Stimulated activated naive CD8-positive, alpha-beta T cell treated with anti-CD3 and anti-CD28 coated beads, Interleukin-15, Interleukin-2, amounts not matched to agents 100 ng/mL and 50 ng/mL, for 24 hours (primary cell): Measurements from ENCODE around the gene GZMA.
"Not testable (repeated sequence)": the region's sequence is repeated elsewhere in the genome, so short reads cannot be mapped to it uniquely, and the experiment has no call there.

ENCODE experiments used
- H3K27ac Mint-ChIP-seq: one replicate; pipeline ENCODE4 v1.8.0; 2021; ENCODE audit warnings: mild to moderate bottlenecking, mixed read lengths
- H3K27me3 Mint-ChIP-seq: one replicate; pipeline ENCODE4 v1.8.0; 2021; ENCODE audit warnings: mixed read lengths
- H3K36me3 Mint-ChIP-seq: one replicate; pipeline ENCODE4 v1.8.0; 2021; ENCODE audit warnings: low read depth, mixed read lengths
- H3K4me1 Mint-ChIP-seq: one replicate; pipeline ENCODE4 v1.8.0; 2021; ENCODE audit warnings: low read depth, mixed read lengths
- H3K4me3 Mint-ChIP-seq: one replicate; pipeline ENCODE4 v1.8.0; 2021; ENCODE audit warnings: mild to moderate bottlenecking, mixed read lengths
- H3K9me3 Mint-ChIP-seq: one replicate; pipeline ENCODE4 v1.8.0; 2021; ENCODE audit warnings: mixed read lengths

Gene GZMA

DNA sequence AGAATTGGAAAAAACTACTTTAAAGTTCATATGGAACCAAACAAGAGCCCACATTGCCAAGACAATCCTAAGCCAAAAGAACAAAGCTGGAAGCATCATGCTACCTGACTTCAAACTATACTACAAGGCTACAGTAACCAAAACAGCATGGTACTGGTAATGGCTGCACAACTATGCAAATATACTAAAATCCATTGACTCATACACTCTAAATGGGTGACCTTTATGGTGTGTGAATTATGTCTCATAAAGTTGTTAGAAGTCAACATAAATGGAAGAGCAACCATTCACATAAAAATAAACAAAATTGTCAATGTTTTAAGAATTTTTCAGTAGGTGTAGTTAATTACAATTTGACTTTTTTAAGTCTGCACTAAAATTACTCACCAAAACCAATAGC lies 1.3 kb upstream of the GZMA start:
- Mint-ChIP-seq H3K9me3 (peaks cover 23% of the 10 kb centered on the region), H3K36me3 (peaks cover 20% of the 10 kb centered on the region), H3K4me1 (peaks cover 80% of the 10 kb centered on the region), H3K4me3 (peak overlapping the region; percentile 79)
- not testable (repeated sequence) for H3K27ac Mint-ChIP-seq, H3K27me3 Mint-ChIP-seq

DNA sequence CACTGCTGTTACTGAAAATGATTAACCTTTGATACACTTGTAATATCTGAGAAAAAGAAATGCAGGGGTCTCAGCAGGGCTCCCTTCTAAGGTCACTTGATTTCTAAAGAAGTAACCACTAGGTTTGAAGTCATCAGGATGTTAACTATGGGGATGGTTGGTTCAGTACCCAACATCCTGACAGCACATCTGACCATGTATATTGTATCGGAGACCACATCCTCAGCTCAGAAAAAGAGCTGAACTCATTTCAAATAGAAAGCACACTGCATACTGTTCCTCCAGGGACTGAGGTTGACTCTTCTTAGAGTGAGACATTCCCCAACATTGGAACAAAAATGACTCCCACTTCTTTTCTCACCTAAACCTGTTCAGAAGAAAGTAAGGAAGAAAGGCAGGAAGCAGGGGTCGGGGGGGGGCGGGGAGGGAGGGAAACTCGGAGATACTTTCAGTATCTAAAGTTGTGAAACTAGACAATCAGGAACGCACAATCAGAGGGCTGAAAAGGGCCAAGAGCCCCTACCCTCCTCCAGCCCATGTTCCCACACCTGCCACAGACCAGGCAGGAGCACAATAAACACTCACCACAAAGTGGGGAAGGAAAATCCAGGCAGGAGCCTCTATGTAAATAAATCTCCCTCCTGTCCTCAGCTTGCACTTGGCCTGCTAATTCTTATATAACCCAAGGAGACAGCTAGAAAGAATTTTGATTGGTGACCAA lies 730 bp upstream of the GZMA start:
- Mint-ChIP-seq H3K36me3 (peaks cover 23% of the 10 kb centered on the region), H3K4me1 (peaks cover 78% of the 10 kb centered on the region), H3K4me3 (peak overlapping the region; percentile 79), H3K27ac (peak overlapping the region; percentile 61), H3K9me3 (peaks cover 19% of the 10 kb centered on the region), H3K27me3 (peaks cover 5% of the 10 kb centered on the region)

DNA sequence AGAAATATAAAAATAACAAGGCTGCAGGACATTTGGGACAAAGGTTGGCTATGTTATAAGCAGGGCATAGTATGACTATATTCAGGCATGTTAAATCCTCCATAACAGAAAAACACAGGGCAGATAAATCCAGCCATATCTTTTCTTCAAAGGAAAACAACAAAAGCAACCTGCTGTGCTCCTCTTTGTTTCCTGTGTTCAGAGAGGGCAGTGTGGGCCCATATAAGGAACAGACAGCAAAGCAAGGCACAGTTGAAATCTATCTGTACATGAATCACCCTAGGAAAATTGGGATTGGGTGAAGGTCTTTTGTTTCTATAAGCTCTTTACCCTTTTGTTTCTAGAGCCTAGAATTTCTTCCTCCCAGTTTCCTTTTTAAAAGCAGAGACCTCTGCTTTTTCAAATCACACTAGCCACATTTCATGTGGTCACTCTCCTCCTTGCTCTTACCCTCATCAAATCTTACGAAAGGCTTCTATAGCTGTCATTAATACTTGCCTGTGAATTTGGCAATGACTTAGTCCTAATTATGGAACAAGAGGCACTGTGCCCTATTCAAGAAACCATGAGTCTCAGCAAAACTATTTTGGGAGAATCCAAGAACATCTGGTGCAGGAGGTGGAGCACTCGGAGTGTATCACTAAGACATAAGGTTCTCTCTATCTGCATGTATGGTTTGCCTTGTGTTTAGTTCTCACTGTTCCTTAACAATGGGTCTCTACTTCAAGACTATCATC lies 1.8 kb downstream of the GZMA start:
- Mint-ChIP-seq H3K27me3 (peaks cover 5% of the 10 kb centered on the region), H3K4me3 (peak overlapping the region; percentile 67), H3K36me3 (peaks cover 16% of the 10 kb centered on the region), H3K4me1 (peaks cover 61% of the 10 kb centered on the region), H3K27ac (peak overlapping the region; percentile 37), H3K9me3 (peaks cover 11% of the 10 kb centered on the region)

DNA sequence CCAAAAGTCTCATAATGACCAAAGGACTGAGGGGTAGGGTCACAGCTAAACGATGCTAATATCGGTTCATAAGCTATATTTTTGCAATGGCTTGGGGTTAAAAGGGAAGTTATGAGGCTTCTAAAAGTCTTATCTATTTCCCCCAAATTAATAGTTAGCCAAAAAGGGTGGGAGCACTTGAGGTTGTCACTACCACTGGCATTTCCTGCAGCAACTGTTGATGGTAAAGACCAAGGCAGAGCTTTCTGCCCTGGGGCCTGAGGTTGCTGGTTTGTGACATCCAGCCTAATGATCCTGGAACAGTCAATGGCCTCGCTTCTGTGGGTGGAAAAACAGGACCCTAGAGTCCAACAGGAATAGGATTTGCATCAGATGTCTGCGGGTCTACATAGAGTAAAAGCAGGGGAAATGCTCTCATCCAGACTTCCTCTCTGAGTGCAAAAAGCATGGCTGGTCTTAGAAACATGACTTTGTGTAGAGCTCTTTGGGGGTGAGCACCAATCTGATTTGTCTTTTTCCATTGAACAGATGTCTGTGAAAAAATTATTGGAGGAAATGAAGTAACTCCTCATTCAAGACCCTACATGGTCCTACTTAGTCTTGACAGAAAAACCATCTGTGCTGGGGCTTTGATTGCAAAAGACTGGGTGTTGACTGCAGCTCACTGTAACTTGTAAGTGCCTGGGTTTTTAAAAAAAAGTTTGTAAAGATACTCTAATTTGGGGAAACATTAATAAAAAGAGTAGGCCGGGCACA lies 2.7 kb downstream of the GZMA start:
- H3K9me3 Mint-ChIP-seq, result peaks cover 6% of the 10 kb centered on the region
- peaks cover 12% of the 10 kb centered on the region for H3K36me3 Mint-ChIP-seq
- peaks cover 57% of the 10 kb centered on the region for H3K4me1 Mint-ChIP-seq
- H3K27ac Mint-ChIP-seq, result no peak overlapping the region
- peak overlapping the region; percentile 44 for H3K4me3 Mint-ChIP-seq
- peaks cover 5% of the 10 kb centered on the region for H3K27me3 Mint-ChIP-seq

DNA sequence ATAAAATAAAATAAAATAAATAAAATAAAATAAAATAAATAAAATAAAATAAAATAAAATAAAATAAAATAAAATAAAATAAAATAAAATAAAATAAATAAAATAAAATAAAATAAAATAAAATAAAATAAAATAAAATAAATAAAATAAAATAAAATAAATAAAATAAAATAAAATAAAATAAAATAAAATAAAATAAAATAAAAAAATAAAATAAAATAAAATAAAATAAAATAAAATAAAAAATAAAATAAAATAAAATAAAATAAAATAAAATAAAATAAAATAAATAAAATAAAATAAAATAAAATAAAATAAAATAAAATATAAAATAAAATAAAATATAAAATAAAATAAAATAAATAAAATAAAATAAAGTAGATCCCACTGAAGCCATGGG lies 3.5 kb downstream of the GZMA start:
- not testable (repeated sequence) for H3K36me3 Mint-ChIP-seq, H3K27me3 Mint-ChIP-seq, H3K27ac Mint-ChIP-seq, H3K9me3 Mint-ChIP-seq, H3K4me3 Mint-ChIP-seq
- H3K4me1 Mint-ChIP-seq, result peaks cover 49% of the 10 kb centered on the region

DNA sequence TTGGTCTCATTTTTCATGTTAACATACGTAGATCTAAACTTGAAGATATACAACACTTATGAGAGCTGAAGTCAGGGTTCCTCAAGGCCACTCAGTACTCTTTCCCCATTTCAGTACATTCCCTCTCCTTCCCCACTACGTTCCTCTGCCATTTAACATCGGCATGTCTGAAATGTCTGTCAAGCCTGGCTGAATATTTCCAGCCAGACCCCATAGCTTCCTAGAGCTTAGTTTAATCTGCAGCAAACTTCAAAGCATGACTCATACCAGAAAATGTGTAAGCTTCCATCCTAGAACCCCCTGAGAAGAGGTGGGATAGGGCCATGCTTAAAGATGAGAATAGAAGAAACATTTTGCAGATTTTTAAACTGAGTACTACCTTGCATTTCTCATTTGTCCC lies 6.2 kb downstream of the GZMA start:
- Mint-ChIP-seq H3K36me3 (peaks cover 4% of the 10 kb centered on the region), H3K4me3 (no peak overlapping the region), H3K9me3 (no peaks in the 10 kb centered on the region), H3K27me3 (peaks cover 8% of the 10 kb centered on the region), H3K27ac (no peak overlapping the region), H3K4me1 (peaks cover 39% of the 10 kb centered on the region)

DNA sequence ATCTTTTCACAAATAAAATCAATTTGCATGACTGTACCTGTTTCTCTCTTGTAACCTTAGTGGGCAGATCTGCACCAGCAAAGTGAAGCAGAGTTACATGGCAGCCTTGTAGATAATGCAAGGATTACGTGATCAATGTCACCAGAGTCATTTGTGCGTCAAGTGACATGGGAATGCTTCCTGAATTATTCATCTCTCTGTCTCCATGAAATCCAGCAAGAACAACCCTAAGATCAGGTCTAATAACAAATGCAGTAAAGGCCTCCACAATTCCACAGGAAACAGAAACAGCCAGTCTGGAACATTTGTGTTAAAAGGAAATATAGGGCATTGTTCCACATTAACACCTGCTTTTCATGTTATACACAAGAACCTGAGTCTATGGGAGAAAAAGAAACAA lies 7.8 kb downstream of the GZMA start:
- peaks cover 5% of the 10 kb centered on the region for H3K27me3 Mint-ChIP-seq
- peaks cover 4% of the 10 kb centered on the region for H3K36me3 Mint-ChIP-seq
- H3K4me3 Mint-ChIP-seq, result no peak overlapping the region
- no peaks in the 10 kb centered on the region for H3K9me3 Mint-ChIP-seq
- H3K4me1 Mint-ChIP-seq, result peaks cover 28% of the 10 kb centered on the region
- H3K27ac Mint-ChIP-seq, result no peak overlapping the region

DNA sequence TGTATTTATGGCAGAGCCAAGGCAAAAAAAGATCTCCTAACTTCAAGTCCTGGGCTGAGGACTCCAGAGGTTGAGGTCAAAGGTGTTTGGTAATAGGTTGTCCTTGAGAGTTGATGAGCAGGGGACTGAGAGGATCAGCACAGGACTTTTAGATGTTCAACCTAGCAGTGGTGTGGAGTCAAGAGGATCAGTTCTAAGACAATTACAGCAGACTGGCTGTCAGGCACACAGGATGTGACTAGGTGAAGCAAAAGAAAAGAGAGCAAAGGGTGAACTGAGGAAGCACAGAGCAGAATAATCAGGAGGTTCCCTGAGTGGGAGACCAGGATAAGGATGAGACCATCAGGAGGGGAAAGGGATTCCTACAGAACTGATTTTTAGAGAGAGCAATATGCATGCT lies 10.9 kb downstream of the GZMA start:
- no peak overlapping the region for H3K27ac Mint-ChIP-seq
- no peaks in the 10 kb centered on the region for H3K36me3 Mint-ChIP-seq
- no peak overlapping the region for H3K4me3 Mint-ChIP-seq
- peaks cover 22% of the 10 kb centered on the region for H3K4me1 Mint-ChIP-seq
- peaks cover 5% of the 10 kb centered on the region for H3K27me3 Mint-ChIP-seq
- H3K9me3 Mint-ChIP-seq, result no peaks in the 10 kb centered on the region

DNA sequence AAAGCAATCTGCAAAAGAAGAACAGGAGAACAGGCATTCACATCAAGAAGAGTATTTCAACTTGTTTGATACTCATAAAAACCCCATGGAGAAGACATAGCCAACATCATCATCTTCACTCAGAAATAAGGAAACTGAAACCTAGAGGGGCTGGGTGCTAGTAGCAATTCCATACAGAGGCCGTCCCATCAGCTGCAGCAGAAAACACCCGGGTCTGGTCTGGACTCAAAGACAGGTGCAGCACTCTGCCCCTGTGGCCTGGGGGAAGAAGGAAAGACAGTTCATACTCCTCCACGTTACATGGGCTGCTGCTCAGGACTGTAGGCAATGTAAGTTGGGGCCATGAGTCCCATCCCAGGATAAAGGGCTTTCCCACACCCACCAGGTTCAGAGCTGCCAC lies 11.6 kb downstream of the GZMA start:
- Mint-ChIP-seq H3K4me1 (peaks cover 19% of the 10 kb centered on the region), H3K27ac (no peak overlapping the region), H3K36me3 (no peaks in the 10 kb centered on the region)

DNA sequence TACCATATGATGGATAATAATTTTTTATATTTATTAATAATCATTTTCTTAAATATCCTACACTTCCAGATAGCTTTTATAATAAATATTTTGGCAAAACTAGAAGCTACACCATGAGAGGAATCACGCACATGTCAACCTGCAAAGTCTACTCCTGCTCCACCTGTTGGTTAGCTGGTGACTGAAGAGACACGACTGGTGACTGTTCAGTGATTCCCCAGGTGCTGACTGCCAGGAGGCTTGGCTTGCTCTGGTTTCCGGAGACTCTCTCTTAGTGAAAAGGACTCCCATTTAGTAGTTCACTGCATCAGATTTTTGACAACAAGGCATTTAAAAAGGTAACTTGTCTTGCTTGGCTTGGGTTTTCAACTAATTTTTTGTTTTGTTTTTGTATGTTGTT lies 20.9 kb downstream of the GZMA start:
- Mint-ChIP-seq H3K4me1 (no peaks in the 10 kb centered on the region), H3K27me3 (peaks cover 11% of the 10 kb centered on the region), H3K27ac (no peak overlapping the region), H3K4me3 (no peak overlapping the region), H3K36me3 (no peaks in the 10 kb centered on the region), H3K9me3 (no peaks in the 10 kb centered on the region)

More for the DNA sequence above, 11.6 kb downstream of the GZMA start:
- H3K4me3 Mint-ChIP-seq, result no peak overlapping the region
- H3K27me3 Mint-ChIP-seq, result peaks cover 5% of the 10 kb centered on the region
- H3K9me3 Mint-ChIP-seq, result no peaks in the 10 kb centered on the region

DNA sequence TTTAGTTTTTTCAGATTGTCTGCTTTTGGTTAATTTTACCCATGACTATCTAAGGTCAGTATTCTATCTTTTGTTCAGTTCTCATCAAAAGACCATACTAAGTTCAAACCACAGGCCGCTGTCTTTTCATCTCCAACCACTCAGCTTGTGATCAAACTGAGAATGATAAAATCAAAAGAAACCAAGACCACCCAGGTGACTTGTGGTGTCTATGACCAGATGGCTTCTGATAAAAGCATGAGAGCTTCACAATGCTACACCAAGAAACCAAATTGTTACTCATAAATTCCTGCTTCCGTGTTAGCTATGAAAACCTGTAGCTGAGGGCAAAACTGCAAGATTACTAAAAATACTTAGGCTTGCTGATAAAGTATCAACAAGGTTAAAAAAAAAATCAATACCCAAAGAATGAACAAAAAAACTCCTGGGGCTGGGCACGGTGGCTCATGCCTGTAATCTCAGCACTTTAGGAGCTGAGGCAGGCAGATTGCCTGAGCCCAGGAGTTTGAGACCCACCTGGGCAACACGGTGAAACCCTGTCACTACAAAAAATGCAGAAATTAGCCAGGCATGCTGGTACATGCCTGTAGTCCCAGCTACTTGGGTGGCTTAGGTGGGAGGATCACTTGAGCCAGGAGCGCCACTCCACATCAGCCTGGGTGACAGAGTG lies 31.7 kb downstream of the GZMA start:
- H3K36me3 Mint-ChIP-seq, result peaks cover 5% of the 10 kb centered on the region
- H3K27ac Mint-ChIP-seq, result peak overlapping the region; percentile 22
- peaks cover 21% of the 10 kb centered on the region for H3K27me3 Mint-ChIP-seq
- peak overlapping the region; percentile 12 for H3K4me3 Mint-ChIP-seq
- H3K4me1 Mint-ChIP-seq, result peaks cover 21% of the 10 kb centered on the region
- H3K9me3 Mint-ChIP-seq, result peaks cover 22% of the 10 kb centered on the region

DNA sequence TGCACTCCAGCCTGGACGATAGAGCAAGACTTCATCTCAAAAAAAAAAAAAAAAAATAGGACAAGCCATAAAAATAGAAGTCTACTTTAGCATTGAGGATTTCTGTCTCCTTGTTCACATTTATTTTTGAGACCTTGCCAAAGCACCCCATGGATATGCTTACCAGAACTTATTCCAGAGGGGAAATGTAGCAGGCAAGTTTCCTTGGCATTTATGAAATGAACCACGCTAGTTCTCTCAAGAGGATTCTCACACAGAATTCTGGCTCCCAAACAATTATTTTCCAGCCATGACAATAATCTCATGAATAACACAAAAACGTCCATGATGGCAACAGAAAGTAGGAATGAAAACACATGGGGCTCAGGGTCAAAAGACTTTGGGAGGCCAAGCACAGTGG lies 34.1 kb downstream of the GZMA start:
- H3K4me1 Mint-ChIP-seq, result peaks cover 31% of the 10 kb centered on the region
- H3K4me3 Mint-ChIP-seq, result no peak overlapping the region
- no peak overlapping the region for H3K27ac Mint-ChIP-seq
- peaks cover 5% of the 10 kb centered on the region for H3K36me3 Mint-ChIP-seq
- peaks cover 9% of the 10 kb centered on the region for H3K9me3 Mint-ChIP-seq
- peaks cover 17% of the 10 kb centered on the region for H3K27me3 Mint-ChIP-seq

DNA sequence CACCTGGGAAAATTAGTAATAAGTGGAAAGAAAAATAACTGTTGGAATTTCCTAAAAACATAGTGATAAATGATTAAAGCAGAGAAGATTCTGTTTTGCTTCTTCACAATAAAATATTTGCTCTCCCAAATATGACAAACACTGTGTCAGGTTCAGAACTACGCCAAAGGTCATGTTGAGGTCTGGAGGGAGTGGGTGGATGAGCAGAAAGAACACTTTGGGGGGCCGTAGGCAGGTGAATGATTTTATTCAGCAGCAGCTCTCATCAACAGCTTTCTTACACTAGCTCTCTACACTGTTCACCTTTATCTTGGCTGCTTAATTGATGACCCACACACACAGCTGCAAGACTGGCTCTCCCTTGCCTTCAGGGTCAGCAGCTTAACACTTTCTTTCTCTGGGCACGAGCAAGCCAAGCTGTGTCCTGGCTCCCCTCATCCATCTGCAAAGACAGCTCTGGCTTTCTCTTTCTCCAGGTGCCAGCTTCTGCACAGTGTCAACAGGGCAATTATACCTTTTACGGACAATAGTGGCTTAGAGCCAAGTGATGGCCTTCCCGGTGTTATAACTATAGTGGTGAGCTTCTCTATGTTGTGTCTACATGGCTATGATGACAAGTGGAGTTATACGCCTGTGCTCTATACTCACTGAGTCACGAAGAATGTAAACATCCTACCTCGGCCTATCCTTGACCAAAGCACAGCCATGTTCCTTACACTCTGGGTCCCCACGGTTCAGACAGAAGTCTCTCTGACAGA lies 38.6 kb downstream of the GZMA start:
- H3K27me3 Mint-ChIP-seq, result peaks cover 28% of the 10 kb centered on the region
- H3K36me3 Mint-ChIP-seq, result no peaks in the 10 kb centered on the region
- peaks cover 21% of the 10 kb centered on the region for H3K4me1 Mint-ChIP-seq
- peak overlapping the region; percentile 15 for H3K4me3 Mint-ChIP-seq
- H3K27ac Mint-ChIP-seq, result no peak overlapping the region
- H3K9me3 Mint-ChIP-seq, result no peaks in the 10 kb centered on the region

DNA sequence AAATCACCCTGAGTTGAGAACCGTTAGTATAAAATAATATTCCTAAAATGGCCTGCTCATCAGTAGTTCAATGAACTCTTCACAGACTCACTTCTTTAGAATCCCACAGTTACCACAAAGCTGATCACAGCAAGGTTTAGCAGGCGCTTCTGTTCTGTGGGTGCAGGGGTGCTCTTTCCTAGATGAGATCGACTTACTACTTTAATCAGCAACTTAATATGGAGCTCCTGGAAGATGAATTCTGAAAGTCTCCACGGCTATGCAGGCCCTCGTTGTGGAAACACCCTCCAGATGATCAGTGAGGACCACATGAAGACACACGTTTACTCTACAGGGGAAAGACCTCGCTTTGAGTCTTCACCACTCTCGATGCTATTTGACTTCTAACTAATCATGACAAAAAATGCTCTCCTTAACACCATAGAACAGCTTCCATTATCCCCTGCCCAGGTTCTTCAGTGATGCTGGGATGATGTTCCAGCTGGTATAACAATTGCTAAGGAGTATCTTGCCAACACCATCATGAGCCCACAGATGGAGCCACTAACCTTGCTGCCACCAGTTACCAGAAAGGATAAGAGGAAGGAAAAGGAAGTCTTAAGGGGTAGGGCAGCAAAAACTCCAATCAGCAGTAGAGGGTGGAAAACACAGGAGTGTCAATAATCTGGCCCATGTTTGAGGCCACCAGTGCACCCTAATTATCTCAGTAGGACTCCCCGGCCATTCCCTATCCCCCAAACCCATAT lies 39.7 kb downstream of the GZMA start:
- peak overlapping the region; percentile 14 for H3K4me3 Mint-ChIP-seq
- peak overlapping the region; percentile 78 for H3K27ac Mint-ChIP-seq
- peaks cover 26% of the 10 kb centered on the region for H3K4me1 Mint-ChIP-seq
- H3K27me3 Mint-ChIP-seq, result peaks cover 32% of the 10 kb centered on the region
- no peaks in the 10 kb centered on the region for H3K9me3 Mint-ChIP-seq
- no peaks in the 10 kb centered on the region for H3K36me3 Mint-ChIP-seq
